ENCODE measurements around the gene EPHB4. TPM values are rescaled to one million over a fixed set of nuclear protein-coding genes. Genes with fewer than 3 reads are reported as not detected.
"Not testable (repeated sequence)": the region's sequence is repeated elsewhere in the genome, so short reads cannot be mapped to it uniquely, and the experiment has no call there.

EPHB4 gene
- total RNA-seq, 2 donors from 2014 or later: 33.6 to 46.4 TPM

DNA sequence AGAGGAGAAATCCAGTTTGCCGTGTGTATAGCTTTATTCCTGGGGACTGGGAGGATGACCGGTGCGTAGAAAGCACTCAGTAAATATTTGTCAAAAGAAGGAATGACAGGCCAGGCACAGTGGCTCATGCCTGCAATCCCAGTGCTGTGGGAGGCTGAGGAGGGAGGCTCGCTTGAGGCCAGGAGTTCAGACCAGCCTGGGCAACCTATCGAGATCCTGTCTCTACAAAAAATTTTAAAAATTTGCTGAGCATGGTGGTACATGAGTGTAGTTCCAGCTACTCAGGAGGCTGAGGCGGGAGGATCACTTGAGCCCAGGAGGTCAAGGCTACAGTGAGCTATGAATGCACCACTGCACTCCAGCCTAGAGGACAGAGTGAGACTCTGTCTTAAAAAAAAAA lies 15.8 kb downstream of the EPHB4 start:
- intact Hi-C loops (cut with DNase I): no loop called here
- ATAC-seq (no peak), DNase-seq (no peak)
- Histone ChIP-seq H3K4me3 (no peak overlapping the region), H3K27ac (no peak overlapping the region), H3K27me3 (no peaks in the 10 kb centered on the region), H3K9me3 (no peaks in the 10 kb centered on the region), H3K4me1 (peaks cover 13% of the 10 kb centered on the region), H3K36me3 (replicated peaks in 1 of 2; ENCODE audit: insufficient read depth in 1 of 2, low read depth in 2 of 2) (peaks cover 0 to 17% of the 10 kb centered on the region in 2 donors)
- 84 to 85% methylated on average over 5 to 6 of the region's 6 CpGs for WGBS, 2 donors
- TF ChIP-seq, protein P1, sequence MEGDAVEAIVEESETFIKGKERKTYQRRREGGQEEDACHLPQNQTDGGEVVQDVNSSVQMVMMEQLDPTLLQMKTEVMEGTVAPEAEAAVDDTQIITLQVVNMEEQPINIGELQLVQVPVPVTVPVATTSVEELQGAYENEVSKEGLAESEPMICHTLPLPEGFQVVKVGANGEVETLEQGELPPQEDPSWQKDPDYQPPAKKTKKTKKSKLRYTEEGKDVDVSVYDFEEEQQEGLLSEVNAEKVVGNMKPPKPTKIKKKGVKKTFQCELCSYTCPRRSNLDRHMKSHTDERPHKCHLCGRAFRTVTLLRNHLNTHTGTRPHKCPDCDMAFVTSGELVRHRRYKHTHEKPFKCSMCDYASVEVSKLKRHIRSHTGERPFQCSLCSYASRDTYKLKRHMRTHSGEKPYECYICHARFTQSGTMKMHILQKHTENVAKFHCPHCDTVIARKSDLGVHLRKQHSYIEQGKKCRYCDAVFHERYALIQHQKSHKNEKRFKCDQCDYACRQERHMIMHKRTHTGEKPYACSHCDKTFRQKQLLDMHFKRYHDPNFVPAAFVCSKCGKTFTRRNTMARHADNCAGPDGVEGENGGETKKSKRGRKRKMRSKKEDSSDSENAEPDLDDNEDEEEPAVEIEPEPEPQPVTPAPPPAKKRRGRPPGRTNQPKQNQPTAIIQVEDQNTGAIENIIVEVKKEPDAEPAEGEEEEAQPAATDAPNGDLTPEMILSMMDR (IDR thresholded peaks at IDR 0.05): no peak
- no peak for TF ChIP-seq POLR2A (IDR thresholded peaks at IDR 0.05)

DNA sequence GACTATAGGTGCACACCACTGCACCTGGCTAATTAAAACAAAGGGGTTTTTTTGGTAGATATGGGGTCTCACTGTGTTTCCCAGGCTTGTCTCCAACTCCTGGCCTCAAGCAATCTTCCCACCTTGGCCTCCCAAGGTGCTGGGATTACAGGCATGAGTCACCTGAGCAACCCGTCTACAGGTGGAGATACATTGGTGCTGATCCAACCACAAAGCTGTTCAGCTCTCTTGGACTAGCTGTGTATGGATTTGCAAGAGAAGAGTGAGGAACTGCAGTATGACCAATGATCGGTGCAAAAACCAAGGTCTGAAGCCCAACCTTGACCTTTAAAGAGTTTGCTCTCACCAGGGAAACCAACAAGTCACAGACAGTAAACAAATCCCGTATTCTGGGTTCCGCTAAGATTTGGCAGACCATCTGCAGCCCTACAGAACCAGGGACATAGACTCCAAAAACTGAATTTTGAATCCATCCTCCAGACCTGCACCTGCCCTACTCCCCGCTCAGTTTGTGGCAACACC lies 18.9 kb downstream of the EPHB4 start:
- TF ChIP-seq, protein P1 (IDR thresholded peaks at IDR 0.05): no peak
- no peak for TF ChIP-seq POLR2A (IDR thresholded peaks at IDR 0.05)
- DNase-seq (peak; percentile 56 to 85 (median 74)), ATAC-seq (peak; percentile 83)
- 42 to 47% methylated on average over 5 of the region's 5 CpGs for WGBS, 2 donors
- intact Hi-C loops (cut with DNase I): no loop called here
- no peak overlapping the region for H3K4me3 ChIP-seq
- peaks cover 0 to 13% of the 10 kb centered on the region in 2 donors for H3K36me3 ChIP-seq (replicated peaks in 1 of 2; ENCODE audit: insufficient read depth in 1 of 2, low read depth in 2 of 2)
- no peaks in the 10 kb centered on the region for H3K9me3 ChIP-seq
- no peaks in the 10 kb centered on the region for H3K27me3 ChIP-seq
- H3K27ac ChIP-seq: peak overlapping the region; percentile 15 to 61 (median 42)
- peaks cover 20% of the 10 kb centered on the region for H3K4me1 ChIP-seq

DNA sequence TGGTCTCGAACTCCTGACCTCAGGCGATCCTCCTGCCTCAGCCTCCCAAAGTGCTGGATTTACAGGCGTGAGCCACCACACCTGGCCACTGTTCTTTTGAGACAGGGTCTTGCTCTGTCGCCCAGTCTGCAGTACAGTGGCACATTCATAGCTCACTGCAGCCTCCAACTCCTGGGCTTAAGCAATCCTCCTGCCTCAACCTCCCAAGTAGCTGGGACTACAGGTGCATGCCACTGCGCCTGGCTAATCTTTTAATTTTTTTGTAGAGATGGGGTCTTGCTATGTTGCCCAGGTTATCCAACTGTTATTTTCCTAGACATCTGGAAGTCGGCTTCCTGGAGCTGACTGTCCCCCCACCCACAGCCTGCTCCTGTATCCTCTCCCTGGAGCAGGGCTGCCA lies 20.4 kb downstream of the EPHB4 start:
- H3K27me3 ChIP-seq; H3K9me3 ChIP-seq; H3K4me3 ChIP-seq; intact Hi-C loops (cut with DNase I); DNase-seq; ATAC-seq; H3K36me3 ChIP-seq (replicated peaks in 1 of 2; ENCODE audit: insufficient read depth in 1 of 2, low read depth in 2 of 2): not testable (repeated sequence)
- Histone ChIP-seq H3K4me1 (peaks cover 35% of the 10 kb centered on the region), H3K27ac (peak overlapping the region in 1 of 4 donors; percentile 52)
- WGBS, 2 donors: 86 to 87% methylated on average over 6 of the region's 6 CpGs

DNA sequence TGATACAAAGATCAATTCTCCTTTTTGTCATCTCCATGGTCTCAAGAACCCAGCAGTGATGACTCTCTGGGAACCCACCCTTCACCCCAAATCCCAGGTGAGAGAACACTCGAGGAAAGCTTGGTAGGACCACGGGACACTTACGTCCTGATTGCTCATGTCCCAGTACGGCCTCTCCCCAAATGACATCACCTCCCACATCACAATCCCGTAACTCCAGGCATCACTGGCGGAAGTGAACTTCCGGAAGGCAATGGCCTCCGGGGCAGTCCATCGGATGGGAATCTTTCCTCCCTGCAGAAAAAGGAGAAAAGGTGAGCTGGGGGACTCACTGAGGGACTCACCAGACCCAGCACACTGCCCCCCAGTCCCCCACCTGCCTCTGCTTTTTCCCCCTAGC lies 21.0 kb downstream of the EPHB4 start:
- Histone ChIP-seq H3K9me3 (no peaks in the 10 kb centered on the region), H3K27me3 (no peaks in the 10 kb centered on the region), H3K4me1 (peaks cover 41% of the 10 kb centered on the region), H3K4me3 (no peak overlapping the region), H3K36me3 (replicated peaks in 1 of 2; ENCODE audit: insufficient read depth in 1 of 2, low read depth in 2 of 2) (peaks cover 0 to 8% of the 10 kb centered on the region in 2 donors), H3K27ac (no peak overlapping the region)
- ATAC-seq: no peak
- 84 to 90% methylated on average over 7 to 9 of the region's 9 CpGs for WGBS, 2 donors
- TF ChIP-seq, protein P1 (IDR thresholded peaks at IDR 0.05): no peak
- TF ChIP-seq POLR2A (IDR thresholded peaks at IDR 0.05): no peak
- no peak for DNase-seq
- intact Hi-C loops (cut with DNase I): no loop called here

DNA sequence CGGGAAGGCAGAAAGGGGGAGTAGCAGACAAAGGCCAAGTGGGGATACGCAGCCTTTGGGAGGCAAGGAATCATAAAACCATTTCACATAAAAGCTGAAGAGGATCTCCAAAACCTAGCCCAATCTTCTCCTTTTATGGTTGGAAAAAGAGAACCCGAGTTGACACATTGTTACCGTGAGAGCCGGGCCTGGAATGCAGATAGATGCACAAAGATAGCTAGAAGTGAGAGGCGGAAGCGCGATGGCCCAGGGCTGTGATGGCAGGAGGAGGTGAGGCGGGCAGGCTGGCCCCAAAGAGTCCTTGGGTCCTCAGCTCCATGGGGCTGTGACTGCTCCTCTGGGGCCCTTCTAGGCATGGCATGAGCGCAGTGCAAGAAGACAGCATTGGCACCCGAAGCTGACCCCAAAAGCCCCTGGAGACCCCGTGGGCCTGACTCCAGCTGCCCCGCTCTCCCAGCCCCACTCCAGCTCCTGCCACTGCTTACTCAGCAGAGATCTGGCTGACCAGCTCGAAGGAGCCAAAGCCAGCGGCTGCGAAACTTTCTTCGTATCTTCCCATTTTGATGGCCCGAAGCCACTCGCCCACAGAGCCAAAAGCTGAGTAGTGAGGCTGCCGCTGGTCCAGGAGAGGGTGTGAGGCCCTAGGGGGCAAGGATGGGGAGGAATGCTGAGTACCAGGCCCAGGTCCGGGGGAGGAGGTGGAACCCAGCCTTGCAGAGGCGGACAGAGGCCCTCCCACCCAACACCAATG lies 22.5 kb downstream of the EPHB4 start:
- H3K9me3 ChIP-seq: no peaks in the 10 kb centered on the region
- no peak overlapping the region for H3K27ac ChIP-seq
- H3K4me1 ChIP-seq: peaks cover 55% of the 10 kb centered on the region
- intact Hi-C loops (cut with DNase I): no loop called here
- H3K4me3 ChIP-seq: no peak overlapping the region
- H3K27me3 ChIP-seq: no peaks in the 10 kb centered on the region
- WGBS, 2 donors: 89 to 94% methylated on average over 20 of the region's 22 CpGs
- peaks cover 0 to 5% of the 10 kb centered on the region in 2 donors for H3K36me3 ChIP-seq (replicated peaks in 1 of 2; ENCODE audit: insufficient read depth in 1 of 2, low read depth in 2 of 2)
- no peak for ATAC-seq
- TF ChIP-seq, protein P1 (IDR thresholded peaks at IDR 0.05): no peak
- TF ChIP-seq POLR2A (IDR thresholded peaks at IDR 0.05): no peak
- DNase-seq: no peak
